AG04450 (cell line): ENCODE results near the gene ADAMTS15. TPM values are rescaled to one million over a fixed set of nuclear protein-coding genes. Genes with fewer than 3 reads are reported as not detected.
A peak's percentile ranks its signal among the peaks of the same experiment; 100 is the strongest.

Experiments used
- CTCF ChIA-PET: fragments of 300-600, 350-600 bp; formaldehyde crosslinking; extraction: SDS; loops from one replicate; lab custom pipeline; 2022; ENCODE audit warnings: antibody characterized with exemption, inconsistent platforms; lab: Charles Lee
- POLR2A ChIA-PET: fragments of 350-600 bp; formaldehyde crosslinking; extraction: SDS; loops from one replicate; lab custom pipeline; 2021; ENCODE audit warnings: antibody characterized with exemption, inconsistent platforms; lab: Yijun Ruan, JAX
- DNase-seq: peaks from one replicate; pipeline ENCODE4 v3.0.0-alpha.2; 2011; ENCODE audit warnings: low read depth, low spot score
- H3K27ac ChIP-seq: one replicate; pipeline ENCODE4 v1.5.1; 2012; ENCODE audit warnings: low read depth, low read length, control low read depth
- H3K27me3 ChIP-seq: one replicate; pipeline ENCODE4 v1.6.0; 2012; ENCODE audit warnings: low read length; ENCODE audit not compliant: control insufficient read depth, insufficient read depth
- H3K4me3 ChIP-seq: 2 replicates; pipeline ENCODE4 v1.5.1; 2011; ENCODE audit warnings: mild to moderate bottlenecking, low read depth, low read length, control low read depth
- H3K9me3 ChIP-seq: 2 replicates; pipeline ENCODE4 v1.5.1; 2012; ENCODE audit warnings: low read length; ENCODE audit not compliant: control insufficient read depth, insufficient read depth
- polyA plus RNA-seq: library from polyadenylated mRNA; depleted of rRNA; stranded (reverse); fragments of >200 nt; gene quantifications from 2 replicates; pipeline ENCODE4 v1.2.3, GENCODE V29; 2011
- TF ChIP-seq, protein P1 (sequence below): IDR thresholded peaks from 2 replicates; pipeline ENCODE4 v1.5.1; 2011; ENCODE audit warnings: low read depth, low read length, control low read depth, inconsistent platforms

The ADAMTS15 gene
- polyA plus RNA-seq, 1 experiment = 5.8 TPM

DNA sequence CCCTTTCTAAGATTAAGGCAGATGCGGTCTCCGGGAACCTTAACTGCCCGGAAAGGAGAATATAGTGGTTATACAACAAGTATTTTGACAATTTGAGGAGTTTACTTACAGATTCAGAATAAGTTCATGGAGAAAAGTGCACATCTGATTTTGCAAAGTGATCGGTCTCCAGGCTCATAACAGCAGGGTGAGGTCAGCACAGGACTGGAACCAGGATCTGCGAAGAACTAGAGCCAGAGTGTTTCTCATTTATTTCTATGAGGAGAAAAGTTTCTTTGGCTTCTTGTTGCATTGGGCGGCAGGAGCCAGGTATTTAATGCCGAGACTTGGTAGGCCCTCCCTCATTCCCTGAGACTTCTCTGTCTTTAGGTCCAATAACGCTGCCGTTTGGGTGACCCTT is 3.7 kb downstream of the ADAMTS15 start:
- TF ChIP-seq, protein P1, sequence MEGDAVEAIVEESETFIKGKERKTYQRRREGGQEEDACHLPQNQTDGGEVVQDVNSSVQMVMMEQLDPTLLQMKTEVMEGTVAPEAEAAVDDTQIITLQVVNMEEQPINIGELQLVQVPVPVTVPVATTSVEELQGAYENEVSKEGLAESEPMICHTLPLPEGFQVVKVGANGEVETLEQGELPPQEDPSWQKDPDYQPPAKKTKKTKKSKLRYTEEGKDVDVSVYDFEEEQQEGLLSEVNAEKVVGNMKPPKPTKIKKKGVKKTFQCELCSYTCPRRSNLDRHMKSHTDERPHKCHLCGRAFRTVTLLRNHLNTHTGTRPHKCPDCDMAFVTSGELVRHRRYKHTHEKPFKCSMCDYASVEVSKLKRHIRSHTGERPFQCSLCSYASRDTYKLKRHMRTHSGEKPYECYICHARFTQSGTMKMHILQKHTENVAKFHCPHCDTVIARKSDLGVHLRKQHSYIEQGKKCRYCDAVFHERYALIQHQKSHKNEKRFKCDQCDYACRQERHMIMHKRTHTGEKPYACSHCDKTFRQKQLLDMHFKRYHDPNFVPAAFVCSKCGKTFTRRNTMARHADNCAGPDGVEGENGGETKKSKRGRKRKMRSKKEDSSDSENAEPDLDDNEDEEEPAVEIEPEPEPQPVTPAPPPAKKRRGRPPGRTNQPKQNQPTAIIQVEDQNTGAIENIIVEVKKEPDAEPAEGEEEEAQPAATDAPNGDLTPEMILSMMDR = no peak
- ChIA-PET POLR2A (no interaction called here), CTCF (interaction anchor here (0.9 to 3.3 kb wide), 5 partner anchors 17 to 410 kb away, joined by 4 to 27 read pairs (median 6); no protein-coding TSS in a partner anchor)
- no peaks in the 10 kb centered on the region for H3K27me3 ChIP-seq
- no peak for DNase-seq
- H3K27ac ChIP-seq = no peak overlapping the region
- H3K9me3 ChIP-seq = no peaks in the 10 kb centered on the region; the same call in 1 of the 2 replicates
- H3K4me3 ChIP-seq = peak overlapping the region; percentile 31; the same call in 1 of the 2 replicates

DNA sequence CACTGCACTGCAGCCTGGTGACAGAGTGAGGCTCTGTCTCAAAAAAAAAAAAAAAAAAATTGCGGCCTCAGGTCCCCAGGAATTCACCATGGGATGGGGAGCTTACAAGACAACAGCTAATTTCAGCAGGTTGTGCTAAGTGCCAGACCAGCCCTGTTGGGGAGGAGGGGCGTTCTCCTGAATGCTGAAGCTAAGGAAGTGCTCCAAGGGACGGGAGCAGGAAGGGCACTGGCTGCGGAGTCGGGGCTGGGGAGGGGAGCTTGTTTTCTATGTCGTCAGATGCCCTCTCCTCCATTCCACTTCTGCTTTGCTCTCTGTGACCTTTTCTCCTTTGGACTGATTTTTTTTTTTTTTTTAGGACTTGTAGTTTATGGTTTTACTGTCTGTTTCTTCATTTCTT is 4.5 kb downstream of the ADAMTS15 start:
- no peak overlapping the region for H3K4me3 ChIP-seq
- H3K27me3 ChIP-seq = no peaks in the 10 kb centered on the region
- CTCF ChIA-PET = interaction anchor here (1.6 to 2.1 kb wide), 3 partner anchors 374 to 409 kb away, joined by 4 to 8 read pairs (median 6); no protein-coding TSS in a partner anchor
- no peak for DNase-seq
- H3K9me3 ChIP-seq = no peaks in the 10 kb centered on the region; the same call in 1 of the 2 replicates
- no peak overlapping the region for H3K27ac ChIP-seq
- TF ChIP-seq, protein P1 = no peak
- POLR2A ChIA-PET = no interaction called here

DNA sequence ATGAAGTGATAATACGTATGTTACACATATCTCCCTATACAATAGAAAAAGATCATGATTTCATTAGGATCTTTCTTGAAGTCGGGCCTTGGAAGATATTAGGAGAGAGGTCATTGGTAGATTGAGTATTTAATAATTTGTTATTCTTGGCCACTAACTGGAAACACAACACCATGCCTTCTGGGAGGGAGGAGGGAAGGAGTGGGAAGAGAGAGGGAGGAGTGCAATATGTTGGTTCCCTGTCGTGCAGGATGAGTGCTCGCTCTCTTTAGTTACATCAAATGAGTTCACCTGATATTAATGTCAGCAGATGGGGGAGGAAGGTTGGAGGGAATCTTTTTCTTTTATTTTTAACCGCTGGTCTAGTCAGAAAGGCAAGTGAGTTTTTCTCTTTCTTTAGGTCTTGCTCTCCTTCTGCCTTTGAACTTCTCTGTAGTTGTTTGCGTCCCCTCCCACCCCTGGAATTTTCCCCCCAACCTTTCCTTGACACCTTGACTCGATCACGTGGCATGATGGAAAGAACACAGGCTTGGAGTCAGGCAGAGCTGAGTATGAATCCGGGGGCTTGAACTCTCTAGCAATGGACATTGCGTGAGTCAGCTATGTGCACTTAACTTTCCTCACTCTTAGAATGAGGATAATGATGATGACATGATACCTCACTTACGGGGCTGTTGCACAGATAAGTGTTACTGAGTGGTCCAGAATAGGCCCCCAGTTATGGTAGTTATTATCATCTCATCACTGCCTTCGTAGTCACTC is 6.2 kb downstream of the ADAMTS15 start:
- no peak overlapping the region for H3K4me3 ChIP-seq
- no peaks in the 10 kb centered on the region; the same call in 1 of the 2 replicates for H3K9me3 ChIP-seq
- H3K27ac ChIP-seq = no peak overlapping the region
- TF ChIP-seq, protein P1 = no peak
- no peaks in the 10 kb centered on the region for H3K27me3 ChIP-seq
- DNase-seq = no peak
- ChIA-PET POLR2A (no interaction called here), CTCF (interaction anchor here (1.4 to 2.1 kb wide), 2 partner anchors 372 to 408 kb away, joined by 4 to 8 read pairs; no protein-coding TSS in a partner anchor)

DNA sequence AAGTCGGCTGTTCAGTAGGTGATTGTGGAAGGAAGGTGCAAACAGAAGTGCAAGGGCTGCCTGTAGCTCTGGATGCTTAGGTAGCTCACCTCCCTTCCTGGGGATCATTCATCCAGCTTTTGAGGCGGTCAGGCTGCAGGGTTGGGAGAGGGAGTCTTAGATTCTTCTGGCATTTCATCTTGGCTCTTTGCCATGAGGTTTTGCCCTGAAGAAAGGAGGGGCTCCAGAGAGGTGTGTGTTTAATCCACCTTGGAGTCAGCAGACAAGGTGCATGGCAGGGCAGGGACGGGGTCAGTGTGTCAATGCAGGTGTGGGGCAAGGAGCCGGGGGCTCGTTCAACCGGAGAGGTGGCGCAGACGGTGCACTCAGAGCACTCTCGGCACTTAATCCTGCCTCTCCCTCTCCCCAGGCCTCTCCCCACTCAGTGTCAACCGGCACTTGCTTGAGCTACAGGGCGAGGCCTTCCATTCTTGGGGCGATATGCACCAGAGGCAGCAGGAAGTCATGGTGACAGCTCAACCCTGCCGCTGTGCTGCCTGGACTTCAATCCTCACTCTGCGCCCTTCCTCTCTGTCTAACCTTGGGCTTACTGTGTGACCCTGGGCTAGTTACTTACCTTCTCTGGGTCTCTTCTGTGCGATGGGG is 7.2 kb downstream of the ADAMTS15 start:
- Histone ChIP-seq H3K4me3 (no peak overlapping the region), H3K9me3 (no peaks in the 10 kb centered on the region; the same call in 1 of the 2 replicates), H3K27me3 (no peaks in the 10 kb centered on the region), H3K27ac (no peak overlapping the region)
- CTCF ChIA-PET = interaction anchor here (0.9 to 1.4 kb wide), 2 partner anchors 371 to 406 kb away, joined by 4 read pairs; no protein-coding TSS in a partner anchor
- TF ChIP-seq, protein P1 = no peak
- no peak for DNase-seq
- POLR2A ChIA-PET = no interaction called here

DNA sequence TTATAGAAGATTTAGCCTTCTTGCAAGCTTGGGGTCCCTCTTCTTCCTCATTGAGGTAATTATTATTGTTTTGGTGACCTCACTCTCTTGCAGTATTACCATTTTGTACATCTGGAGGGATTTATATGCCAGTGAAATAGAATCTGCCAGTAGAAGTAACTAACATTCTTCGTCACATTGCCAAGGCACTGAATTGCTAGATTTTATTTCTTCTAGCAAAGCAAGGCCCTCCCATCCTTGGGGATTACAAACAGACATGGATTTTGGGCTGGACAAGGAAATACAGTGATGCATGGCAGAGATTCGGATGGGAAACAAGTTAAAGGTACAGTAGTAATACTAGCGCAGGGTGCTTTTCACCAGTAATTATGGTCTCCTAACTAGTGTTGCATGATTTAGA is 7.8 kb downstream of the ADAMTS15 start:
- no peaks in the 10 kb centered on the region; the same call in 1 of the 2 replicates for H3K9me3 ChIP-seq
- H3K27me3 ChIP-seq = no peaks in the 10 kb centered on the region
- no peak overlapping the region for H3K27ac ChIP-seq
- ChIA-PET CTCF (interaction anchor here (0.5 kb wide), 1 partner anchor 12 kb away, joined by 6 read pairs; no protein-coding TSS in a partner anchor), POLR2A (no interaction called here)
- TF ChIP-seq, protein P1 = no peak
- DNase-seq = no peak
- no peak overlapping the region for H3K4me3 ChIP-seq
